GM10847 (cell line): ENCODE results near the gene AKT1S1.

Source experiments
- POLR2A ChIP-seq: IDR thresholded peaks from 2 replicates; pipeline ENCODE4 v1.6.1; 2011; ENCODE audit not compliant: insufficient read length; ENCODE audit errors: extremely low read depth

AKT1S1 gene

DNA sequence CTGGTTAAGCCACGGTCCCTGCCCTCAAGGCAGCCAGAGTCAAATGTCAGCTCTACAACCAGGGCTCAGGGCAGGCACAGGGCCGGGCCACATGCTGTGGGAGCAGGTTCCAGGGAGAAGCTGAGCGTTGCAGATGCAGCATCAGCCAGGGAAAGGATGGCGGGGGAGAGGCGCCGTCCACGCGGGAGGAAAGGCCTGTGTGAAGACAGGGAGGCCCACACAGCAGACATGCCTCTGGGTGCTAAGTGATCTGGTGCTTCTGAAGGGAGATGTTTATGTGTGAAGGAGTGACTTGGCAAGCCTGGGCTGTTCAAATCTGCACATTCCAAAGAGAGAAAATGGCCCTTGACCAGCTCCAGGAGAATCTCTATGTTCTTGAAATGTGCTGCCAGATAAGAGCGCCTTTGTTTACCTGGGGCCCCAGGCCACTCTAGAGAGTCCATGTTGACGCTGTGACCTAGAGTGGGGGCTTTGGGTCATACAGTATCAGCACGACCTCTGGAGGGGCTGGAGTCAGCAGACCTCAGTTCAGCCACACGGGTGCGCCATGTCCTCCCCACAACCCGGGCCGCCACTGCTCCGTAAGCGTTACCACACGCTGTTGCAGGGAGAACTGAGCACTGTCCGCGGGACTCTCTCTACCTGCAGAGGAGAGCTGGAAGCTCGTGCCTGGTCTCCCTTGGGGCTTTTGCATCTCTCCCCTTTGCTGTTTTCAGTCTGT is 36.0 kb upstream of the AKT1S1 start:
- no peak for TF ChIP-seq POLR2A

DNA sequence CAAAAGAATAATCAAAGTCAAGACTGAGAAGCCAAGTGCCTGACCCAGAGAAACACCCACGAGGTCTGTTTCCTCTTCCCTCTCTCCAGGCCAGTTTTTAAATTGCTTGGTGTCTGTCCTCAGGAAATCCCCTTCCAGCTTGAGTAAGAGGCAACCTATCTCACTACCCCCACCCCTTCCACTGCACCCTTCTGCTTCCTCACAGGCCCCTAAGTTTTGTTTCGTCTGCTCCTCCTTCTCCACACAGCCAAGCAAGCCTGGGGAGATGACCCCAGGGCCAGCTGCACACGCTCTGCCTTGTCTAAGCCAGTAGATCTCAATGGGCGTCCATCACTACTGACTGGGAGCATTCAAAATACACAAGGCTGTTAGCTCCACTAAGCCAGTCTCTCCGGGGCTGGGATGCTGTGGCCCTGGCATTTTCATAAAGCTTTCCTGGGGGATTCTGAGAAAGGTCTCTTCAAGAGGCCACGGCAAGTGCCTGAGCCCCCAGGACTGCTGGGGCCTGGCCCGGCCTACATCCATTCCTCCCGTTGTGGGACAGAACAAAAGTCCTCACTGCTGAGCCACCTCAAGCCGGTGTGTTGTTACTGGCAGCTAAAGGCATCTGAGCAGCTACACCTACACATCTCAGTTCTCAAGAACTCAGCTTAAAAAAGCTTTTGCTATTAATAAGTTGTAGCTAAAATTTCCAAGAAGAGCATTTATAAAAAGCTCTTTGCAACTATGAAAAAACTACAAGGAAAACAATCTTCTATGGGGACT is 34.4 kb upstream of the AKT1S1 start:
- peak; percentile 30 for TF ChIP-seq POLR2A

DNA sequence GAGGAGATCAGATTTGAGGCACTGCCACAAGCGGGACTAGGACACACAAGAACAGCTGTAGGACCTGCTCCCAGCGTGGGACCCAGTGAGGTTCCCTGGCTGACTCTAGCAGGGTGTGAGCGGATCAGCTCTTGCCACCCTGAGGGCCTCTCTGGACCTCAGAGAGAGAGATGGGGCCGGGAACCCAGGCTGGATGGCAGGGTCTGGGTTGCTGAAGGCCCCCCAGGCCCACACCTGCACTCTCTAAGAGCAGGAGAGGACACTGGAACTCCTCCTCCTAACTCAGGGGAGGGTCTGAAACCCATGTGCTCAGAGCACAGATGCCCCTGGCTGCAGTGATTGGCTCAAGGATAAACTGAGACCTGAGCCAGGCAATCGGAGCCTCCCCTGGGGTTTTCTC is 33.0 kb upstream of the AKT1S1 start:
- TF ChIP-seq POLR2A: no peak

DNA sequence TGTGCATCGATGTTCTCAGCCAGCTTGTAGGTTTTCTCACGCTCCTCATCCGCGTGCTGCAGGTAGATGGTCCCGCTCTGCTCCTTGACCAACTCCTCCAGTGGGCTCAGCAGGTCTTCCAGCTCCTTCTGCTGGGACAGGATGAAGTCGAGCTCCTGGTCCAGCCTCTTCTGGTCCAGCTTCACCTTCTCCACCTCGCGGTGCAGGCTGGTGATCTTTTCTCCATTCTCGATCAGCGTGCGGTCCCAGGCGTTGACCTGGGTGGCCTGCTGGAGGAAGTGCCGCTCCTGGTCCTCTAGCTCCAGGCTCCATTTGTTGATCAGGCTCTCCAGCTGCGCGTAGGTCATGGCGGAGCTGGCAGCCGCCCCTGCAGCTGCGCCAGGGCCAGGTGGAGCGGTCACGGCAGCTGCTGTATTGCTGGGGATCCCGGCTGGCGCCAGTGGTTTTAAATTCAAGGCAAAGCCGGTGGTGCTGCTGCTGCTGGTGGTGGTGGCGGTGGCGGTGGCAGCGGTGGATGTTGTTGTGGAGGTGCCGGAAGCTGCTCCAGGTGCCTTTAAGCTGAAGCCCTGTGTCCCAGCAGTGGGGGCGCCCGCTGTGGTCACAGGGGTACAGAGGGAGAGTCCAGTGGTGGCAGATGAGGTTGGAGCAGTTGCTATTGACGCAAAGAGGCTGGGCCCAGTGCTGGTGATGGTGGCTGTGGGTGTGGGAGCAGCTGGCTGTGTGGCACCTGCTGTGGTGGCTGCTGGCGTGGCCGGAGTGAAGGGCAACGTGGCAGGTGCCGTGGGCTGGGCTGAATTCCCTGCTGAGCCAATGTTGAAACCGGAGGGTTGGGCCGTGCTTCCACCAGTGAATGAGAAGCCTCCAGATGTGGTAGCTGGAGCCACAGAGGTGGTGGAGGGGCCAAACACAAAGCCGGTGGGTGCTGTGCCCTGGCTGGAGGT is 31.6 kb upstream of the AKT1S1 start:
- TF ChIP-seq POLR2A: no peak

DNA sequence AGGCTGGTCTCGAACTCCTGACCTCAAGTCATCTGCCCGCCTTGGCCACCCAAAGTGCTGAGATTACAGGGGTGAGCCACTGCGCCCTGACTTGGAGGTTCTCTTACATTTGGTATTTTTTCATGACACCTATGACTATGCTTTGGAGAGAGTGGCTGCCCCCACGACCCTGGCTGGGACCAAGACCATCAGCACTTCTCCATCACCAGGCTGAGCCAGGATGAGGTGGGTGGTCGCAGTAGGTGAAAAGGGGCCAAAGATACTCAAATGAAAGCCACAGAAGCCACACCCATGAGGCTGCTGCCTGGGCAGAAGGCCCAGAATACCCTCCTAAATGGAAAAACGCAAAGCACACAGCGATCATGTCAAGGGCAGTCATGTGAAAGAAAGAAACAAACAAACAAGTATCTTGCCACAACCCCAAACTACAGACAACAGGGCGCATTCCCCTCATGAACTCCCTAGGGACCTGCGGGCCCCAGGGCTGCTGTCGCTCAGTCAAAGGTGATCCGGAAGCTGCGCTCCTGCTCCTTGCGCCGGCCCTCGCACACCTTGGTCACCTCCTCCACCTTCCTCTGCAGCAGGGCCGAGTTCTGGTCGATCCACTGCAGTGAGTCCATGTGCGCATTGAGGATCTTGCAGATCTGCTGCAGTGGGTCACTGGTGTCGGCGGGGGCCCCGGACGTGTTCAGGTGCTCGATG is 30.7 kb upstream of the AKT1S1 start:
- no peak for TF ChIP-seq POLR2A

DNA sequence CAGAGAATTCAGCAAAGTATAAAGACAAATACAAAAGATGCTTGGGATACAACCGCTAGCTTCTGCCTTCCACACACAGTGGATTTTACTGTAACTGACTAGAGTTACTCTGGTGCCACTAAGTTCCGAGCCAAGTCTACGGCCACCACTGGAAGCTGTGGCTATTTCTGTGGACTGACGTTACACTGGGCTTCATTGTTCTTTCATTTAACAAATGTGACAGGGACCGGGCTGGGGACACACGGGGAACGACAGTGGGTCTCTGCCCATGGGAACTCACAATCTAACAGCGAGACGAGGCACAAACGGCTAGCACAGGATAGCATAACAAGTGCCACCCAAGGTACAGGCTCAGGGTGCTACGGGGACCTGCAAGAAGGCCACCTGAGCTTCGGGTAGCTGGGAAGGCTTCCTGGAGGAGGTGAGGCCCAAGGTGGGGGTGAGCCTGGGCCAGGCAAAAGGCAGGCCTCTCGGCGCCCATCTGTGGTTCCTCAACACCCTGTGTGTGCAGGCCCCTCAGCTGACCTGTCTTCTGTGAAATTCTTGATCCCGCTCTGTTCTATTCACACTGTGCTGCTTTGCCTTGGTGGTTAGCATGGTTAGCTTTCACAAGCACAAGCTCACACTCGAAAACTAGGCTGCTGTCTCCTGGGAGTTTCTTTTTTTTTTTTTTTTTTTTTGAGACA is 29.9 kb upstream of the AKT1S1 start:
- no peak for TF ChIP-seq POLR2A

DNA sequence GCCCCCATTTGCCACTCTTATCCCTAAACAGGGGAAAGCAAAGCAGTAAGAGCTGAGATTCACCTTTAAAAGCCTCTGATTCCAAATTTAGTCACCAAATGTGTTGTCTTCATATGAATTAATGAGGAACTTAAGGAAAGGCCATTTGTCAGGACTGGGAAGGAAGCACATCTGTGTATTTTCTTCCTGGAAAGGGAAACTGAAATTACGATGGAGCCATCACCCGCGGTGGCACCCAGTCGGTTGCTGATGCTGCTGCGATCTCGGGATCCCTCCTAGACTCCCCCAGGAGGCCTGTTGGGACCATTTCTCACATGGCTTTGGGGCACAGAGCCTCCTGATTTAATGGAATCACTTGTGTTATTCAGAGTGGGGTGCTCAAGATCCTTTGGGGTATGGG is 27.0 kb upstream of the AKT1S1 start:
- TF ChIP-seq POLR2A: no peak

DNA sequence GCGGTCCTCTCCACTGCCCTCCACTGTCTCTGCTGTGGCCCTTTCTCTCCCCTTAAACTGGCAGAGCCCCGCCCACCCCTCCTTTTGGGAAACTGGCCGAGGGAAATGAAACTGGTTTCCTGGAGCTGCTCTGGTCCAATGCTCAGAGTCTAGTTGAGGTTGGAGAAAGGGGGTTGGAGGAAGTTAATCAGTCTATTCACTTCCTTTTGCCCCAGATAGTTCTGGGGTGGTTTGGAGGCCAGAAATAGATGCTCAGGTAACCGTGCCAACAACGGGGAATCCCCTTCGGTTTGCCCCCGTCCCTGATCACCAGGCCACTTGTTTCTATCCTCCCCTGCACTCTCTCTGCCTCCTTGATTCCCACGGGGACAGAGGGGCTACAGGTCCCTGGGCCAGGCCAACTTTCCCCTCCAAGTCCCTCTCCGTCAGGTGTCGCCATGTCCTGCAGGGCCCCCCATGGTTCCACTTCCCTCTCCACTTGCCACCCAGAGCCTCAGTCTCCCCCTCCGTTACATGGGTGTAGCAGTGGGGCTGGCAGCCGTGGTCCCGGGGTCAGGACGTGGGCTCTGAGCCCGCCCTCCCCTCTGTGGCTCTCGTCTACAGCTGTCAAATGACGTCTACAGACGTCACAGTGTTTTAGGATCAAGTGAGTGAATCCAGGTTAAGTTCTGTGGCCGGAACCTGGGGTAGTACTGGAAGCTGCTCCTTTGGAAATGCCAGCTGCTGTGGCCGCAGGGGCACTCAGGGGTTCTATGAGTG is 19.9 kb upstream of the AKT1S1 start, which contains the start of gene IL4I1:
Gene IL4I1, minus strand, starts transcription at position 25 of the 759 bp plus-strand sequence. CDS start 727 bp downstream, outside the sequence.
- peak; percentile 4 for TF ChIP-seq POLR2A

DNA sequence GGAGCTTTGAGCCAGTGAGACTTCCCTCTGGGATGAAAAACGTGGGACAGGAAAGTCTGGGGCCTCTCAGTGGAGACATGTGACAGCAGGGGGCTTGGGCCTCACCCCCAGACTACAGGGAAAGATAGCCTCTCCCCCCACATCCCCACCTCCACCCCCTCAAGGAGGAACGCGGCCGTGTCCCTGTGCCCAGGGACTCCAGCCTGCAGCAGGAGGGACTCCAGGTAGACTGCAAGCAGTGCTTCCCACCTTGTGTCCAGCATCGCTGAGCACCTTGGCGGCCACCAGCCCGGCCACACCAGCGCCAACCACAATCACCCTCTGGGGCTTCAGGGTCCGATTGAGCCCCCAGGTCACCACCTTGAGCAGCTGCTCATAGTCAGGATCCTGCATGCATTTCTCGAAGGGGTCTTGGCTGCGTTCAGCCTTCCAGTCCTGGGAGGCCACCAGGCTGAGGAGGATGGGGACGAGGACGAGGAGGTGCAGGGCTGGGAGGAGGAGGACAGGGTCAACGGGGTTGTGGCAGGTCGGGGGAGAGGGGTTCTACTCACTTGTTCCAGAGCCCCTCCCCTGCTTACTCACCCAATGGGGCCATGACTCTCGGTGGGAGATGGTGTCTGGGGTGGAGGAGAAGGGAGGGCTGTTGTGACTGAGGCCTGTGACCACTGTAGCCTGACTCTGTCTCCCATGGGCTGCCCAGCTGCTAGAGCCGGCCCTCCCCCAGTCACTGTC is 18.6 kb upstream of the AKT1S1 start:
- TF ChIP-seq POLR2A: peak; percentile 31

DNA sequence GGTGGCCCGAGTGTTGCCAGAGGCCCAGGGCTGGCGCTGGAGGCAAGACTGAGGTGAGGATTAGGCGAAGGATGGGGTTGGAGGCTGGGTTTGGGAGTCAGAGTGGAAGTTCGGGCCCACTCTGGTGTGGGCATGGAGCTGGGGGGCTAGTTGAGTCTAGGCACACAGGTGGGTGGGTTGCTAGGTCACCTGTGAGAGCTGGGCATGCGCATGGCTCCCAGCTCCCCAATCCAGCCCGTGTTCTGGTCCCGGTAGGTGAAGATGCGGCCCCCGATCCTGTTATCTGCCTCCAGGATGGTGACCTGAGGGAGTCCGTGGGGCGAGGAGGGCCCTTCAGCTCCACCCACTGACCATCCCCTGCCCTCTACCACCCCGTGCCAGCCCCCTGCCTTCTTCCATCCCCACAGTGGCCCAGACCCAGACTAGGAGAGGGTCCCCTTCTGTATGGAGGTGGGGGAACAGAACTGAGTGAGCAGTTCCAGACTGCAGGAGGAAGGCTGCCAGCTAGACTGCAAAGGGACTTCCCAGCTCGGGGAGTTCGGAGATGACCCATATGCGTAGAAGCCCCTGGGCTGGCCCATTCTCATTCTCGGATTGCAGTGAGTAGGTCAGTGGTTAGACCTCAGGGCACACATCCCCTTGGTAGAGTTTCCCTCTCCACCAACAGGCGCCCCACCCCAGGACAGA is 17.9 kb upstream of the AKT1S1 start:
- TF ChIP-seq POLR2A: no peak

DNA sequence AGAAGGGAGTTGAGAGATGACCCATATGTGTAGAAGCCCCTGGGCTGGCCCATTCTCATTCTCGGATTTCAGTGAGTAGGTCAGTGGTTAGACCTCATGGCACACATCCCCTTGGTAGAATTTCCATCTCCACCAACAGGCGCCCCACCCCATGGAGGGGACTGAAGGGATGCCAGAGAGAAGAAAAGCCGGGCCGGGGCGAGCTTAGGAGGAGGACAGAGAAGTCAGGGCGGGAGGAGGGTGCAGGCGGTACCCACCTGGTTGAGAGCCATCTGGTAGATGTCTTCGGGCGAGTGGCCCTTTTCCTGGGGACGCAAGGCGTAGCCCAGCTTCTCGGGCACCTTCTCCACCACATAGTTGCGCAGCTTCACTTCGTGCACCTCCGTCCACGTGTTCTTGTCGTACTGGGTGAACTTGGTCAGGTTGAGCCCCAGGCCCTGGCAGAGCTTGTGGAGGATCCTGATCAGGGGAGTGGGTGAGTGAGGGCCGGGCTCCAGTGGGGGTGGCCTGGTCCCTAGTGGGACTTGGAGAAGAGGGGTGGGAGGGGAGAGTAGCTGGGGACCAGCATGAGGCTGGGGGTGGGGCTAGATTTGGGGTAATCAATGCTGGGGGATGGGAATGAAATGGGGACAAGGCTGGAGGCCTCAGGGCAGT is 17.0 kb upstream of the AKT1S1 start:
- no peak for TF ChIP-seq POLR2A

DNA sequence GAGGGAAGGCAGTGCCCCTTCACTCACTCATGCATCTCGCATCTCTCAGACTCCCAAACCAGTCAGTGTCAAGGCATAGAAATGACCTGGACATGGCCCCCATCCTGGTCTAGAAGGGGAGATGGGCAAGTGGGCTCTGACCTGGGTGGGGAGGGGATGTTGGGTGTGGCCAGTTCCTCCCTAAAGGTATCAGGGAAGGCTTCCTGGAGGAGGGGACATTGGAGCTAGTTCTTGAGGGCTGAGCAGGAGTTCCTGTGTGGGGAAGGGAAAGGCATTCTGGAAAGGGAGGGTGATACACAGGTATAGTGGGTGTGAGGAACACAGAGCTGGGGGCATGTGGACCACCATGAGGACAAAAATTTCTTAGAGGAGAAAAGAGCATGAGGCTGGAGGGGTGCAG is 15.6 kb upstream of the AKT1S1 start:
- no peak for TF ChIP-seq POLR2A

DNA sequence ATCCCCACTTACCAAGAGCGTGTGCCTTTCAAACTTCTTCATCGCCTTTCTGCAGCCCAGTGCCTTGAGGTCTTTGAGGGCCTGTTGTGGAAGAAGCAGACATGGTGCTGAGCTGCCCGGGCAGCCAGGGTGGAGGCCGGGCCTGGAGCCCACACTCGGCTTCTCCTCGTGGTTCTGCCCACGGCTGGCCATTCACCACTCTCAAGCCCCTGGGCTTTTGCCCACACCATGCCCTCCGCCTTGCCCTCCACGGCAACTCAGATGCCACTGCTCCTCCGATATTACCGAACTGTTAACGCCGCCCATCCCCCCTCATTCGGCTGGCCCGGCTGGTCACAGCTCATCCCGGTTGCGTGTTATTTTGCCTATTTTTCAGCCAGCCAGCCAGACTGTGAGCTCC is 14.2 kb upstream of the AKT1S1 start:
- no peak for TF ChIP-seq POLR2A
